GM12801 (cell line): ENCODE data around the gene FAM181A.

Experiments
- CTCF ChIP-seq: IDR thresholded peaks from one replicate; pipeline ENCODE4 v1.5.1; 2011; ENCODE audit warnings: control low read depth; ENCODE audit not compliant: insufficient read length; ENCODE audit errors: extremely low read depth

FAM181A gene

DNA sequence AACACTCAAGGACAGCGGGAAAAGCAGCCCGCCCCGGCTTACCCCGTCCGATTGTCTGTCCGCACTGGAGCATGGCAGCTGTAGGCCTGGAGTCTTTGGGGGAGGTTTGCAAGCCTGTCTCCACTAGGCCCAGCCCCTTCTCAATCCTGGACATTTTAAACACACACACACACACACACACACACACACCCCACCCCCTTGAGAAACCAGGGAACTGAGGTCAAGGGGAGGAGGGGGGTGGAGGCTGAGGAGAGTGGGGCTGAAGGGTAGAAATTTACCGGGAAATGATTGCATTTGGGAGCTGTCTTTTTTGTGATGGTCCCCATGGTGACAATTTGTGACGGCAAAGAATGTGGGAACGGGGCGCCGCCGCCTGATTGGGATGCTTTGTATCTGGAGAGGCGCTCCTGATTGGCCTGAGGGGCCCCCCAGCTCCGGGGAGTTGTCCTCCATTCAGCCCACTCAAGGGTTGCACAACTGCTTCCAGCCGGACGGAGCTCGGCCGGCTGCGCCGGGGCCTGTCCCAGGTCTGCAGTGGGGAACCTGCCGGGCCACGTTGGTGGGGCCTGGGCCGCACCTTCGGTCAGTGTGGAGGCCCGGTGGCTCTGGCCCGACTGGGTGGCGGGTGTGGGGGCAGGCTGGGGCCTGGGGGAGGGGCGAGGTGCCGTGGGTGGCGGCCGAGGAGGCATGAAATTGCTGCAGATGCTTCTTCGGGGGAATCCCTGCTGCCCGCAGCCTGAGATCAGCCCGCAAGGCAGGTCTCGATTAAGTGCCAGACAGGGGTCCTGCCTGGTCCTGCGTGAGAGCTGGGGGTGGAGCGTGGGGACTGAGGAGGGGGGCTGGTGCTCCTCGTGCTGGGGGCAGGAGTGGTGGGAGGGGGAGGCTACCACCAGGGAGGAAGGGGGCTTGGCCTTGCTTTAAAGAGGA, at the start of gene FAM181A:
FAM181A (plus strand) TSS at position 472 of the 927 bp plus-strand sequence. CDS start 942 bp downstream, outside the sequence.
- TF ChIP-seq CTCF, result no peak

- no peak for TF ChIP-seq CTCF
These were observed 48.9 kb upstream of the FAM181A start for GRCh38 chr14:93878212-93878611.

- no peak for TF ChIP-seq CTCF
These were observed 48.3 kb upstream of the FAM181A start for GRCh38 chr14:93878871-93879270.

GRCh38 chr14:93879362-93879983, 47.7 kb upstream of the FAM181A start:
- no peak for TF ChIP-seq CTCF

GRCh38 chr14:93880021-93880820, 46.9 kb upstream of the FAM181A start:
- no peak for TF ChIP-seq CTCF

- no peak for TF ChIP-seq CTCF
These were observed 42.2 kb upstream of the FAM181A start for GRCh38 chr14:93884950-93885349.

DNA sequence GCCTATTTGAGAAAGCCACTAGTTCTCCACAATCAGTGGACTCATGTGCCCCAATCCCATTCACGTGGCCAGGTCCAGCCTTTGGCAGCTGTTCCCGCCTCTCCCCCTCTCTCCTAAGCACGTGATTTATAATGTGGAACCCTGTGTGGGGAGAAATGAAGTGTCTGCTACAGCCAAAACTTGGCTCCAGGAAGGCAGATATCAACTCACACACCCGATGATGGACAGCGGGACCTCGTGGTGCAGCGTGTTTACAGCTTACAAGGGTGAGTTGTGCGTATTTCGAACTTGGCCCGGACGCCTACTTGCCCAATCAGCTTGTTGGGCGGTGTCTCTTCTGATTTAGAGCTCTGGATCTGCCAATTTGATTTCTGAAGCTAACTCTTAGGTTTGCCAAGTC, 38.1 kb upstream of the FAM181A start:
- TF ChIP-seq CTCF, result no peak
